Endothelial cell of umbilical vein (primary cell): ENCODE data around the gene RSPH3. TPM values are rescaled to one million over a fixed set of nuclear protein-coding genes. Genes with fewer than 3 reads are reported as not detected.

Experiments used
- BruUV-seq: library from RNA; stranded (reverse); fragments of 400-500 nt; replicated peaks from 2 replicates; lab custom pipeline; 2021; lab: Mats Ljungman, UMichigan
- CTCF ChIA-PET: fragments of 300-600, 350-600 bp; sonication (Branson Sonifier 250); formaldehyde crosslinking; loops from one replicate; lab custom pipeline; 2021; ENCODE audit warnings: antibody characterized with exemption, inconsistent platforms; lab: Charles Lee
- POLR2A ChIA-PET: fragments of 300-600, 350-600 bp; sonication (Branson Sonifier 250); formaldehyde crosslinking; loops from one replicate; lab custom pipeline; 2021; ENCODE audit warnings: antibody characterized with exemption, inconsistent platforms; lab: Charles Lee
- DNase-seq: peaks from one replicate; pipeline ENCODE4 v3.0.0-alpha.2; 2011; ENCODE audit warnings: low read depth, low spot score
- FAIRE-seq: peaks from 2 replicates; lab custom pipeline; 2011; peaks lifted over from hg19 to GRCh38; lab: Jason Lieb, UNC
- H2AFZ ChIP-seq: 2 replicates; pipeline ENCODE4 v1.6.0; 2012; ENCODE audit warnings: low read depth, low read length, control low read depth, inconsistent platforms
- H3K27ac ChIP-seq: 2 replicates; pipeline ENCODE4 v1.5.1; 2011; ENCODE audit warnings: low read depth, mild to moderate bottlenecking, control low read depth, low read length, moderate library complexity; ENCODE audit not compliant: insufficient read depth
- H3K27me3 ChIP-seq, 2 experiments: 2 replicates each; pipeline versions ENCODE4 v1.6.0 to v1.6.1; 2011; ENCODE audit warnings: low read length in 2 of 2, mixed read lengths in 1 of 2; ENCODE audit not compliant: control insufficient read depth in 2 of 2, insufficient read depth in 2 of 2
- H3K36me3 ChIP-seq, 2 experiments: 2 replicates in 1 of 2; 3 replicates in 1 of 2; pipeline ENCODE4 v1.5.1; 2011; ENCODE audit warnings: low read length in 2 of 2, mild to moderate bottlenecking in 1 of 2, moderate library complexity in 1 of 2; ENCODE audit not compliant: control insufficient read depth in 2 of 2, insufficient read depth in 2 of 2; ENCODE audit errors: extremely low read depth in 1 of 2
- H3K4me1 ChIP-seq: 3 replicates; pipeline ENCODE4 v1.5.1; 2011; ENCODE audit warnings: mild to moderate bottlenecking, low read length; ENCODE audit not compliant: control insufficient read depth, insufficient read depth; ENCODE audit errors: extremely low read depth
- H3K4me2 ChIP-seq: 2 replicates; pipeline ENCODE4 v1.6.1; 2011; ENCODE audit warnings: low read length, control low read depth, mixed read lengths; ENCODE audit not compliant: insufficient read depth
- H3K4me3 ChIP-seq, 3 experiments: fragments of 200-600 bp in 1 of 3; sonication (generic), shearing (Covaris generic) in 1 of 3; replicated peaks in 1 of 3; 2 replicates each; pipeline ENCODE4 v1.5.1; 2011 to 2016; ENCODE audit warnings: control low read depth in 3 of 3, low read length in 3 of 3, mild to moderate bottlenecking in 2 of 3, inconsistent platforms in 1 of 3, low read depth in 1 of 3, moderate library complexity in 1 of 3; ENCODE audit not compliant: insufficient read depth in 1 of 3
- H3K79me2 ChIP-seq: 2 replicates; pipeline ENCODE4 v1.6.0; 2012; ENCODE audit warnings: low read length, inconsistent platforms; ENCODE audit not compliant: control insufficient read depth, insufficient read depth
- H3K9ac ChIP-seq: replicated peaks from 2 replicates; pipeline ENCODE3; 2011; ENCODE audit warnings: low read length, control low read depth; ENCODE audit not compliant: insufficient read depth; ENCODE audit errors: extremely low read depth
- H3K9me1 ChIP-seq: replicated peaks from 3 replicates; pipeline ENCODE4 v1.6.0; 2011; ENCODE audit warnings: mild to moderate bottlenecking, low read length; ENCODE audit not compliant: control insufficient read depth, insufficient read depth; ENCODE audit errors: extremely low read depth
- H3K9me3 ChIP-seq: replicated peaks from 2 replicates; pipeline ENCODE4 v1.5.1; 2012; ENCODE audit warnings: low read length, inconsistent platforms; ENCODE audit not compliant: control insufficient read depth, insufficient read depth
- H4K20me1 ChIP-seq: replicated peaks from 2 replicates; pipeline ENCODE3; 2011; ENCODE audit warnings: mild to moderate bottlenecking, low read length; ENCODE audit not compliant: control insufficient read depth, insufficient read depth; ENCODE audit errors: extremely low read depth
- EZH2 ChIP-seq: IDR thresholded peaks from 2 replicates; pipeline ENCODE4 v1.6.1; 2012; ENCODE audit warnings: borderline replicate concordance, low read depth, mild to moderate bottlenecking, moderate library complexity, low read length, inconsistent platforms; ENCODE audit not compliant: severe bottlenecking
- FOS ChIP-seq: IDR thresholded peaks from 2 replicates; pipeline ENCODE4 v1.6.1; 2011; ENCODE audit warnings: mild to moderate bottlenecking, low read length, moderate library complexity, borderline replicate concordance; ENCODE audit not compliant: insufficient read depth
- GATA2 ChIP-seq: IDR thresholded peaks from 2 replicates; pipeline ENCODE4 v1.7.0; 2011; ENCODE audit warnings: low read depth, mild to moderate bottlenecking, moderate library complexity, mixed read lengths, low read length; ENCODE audit not compliant: insufficient read length, insufficient read depth
- JUN ChIP-seq: IDR thresholded peaks from 2 replicates; pipeline ENCODE4 v1.6.1; 2011; ENCODE audit warnings: borderline replicate concordance, low read depth; ENCODE audit not compliant: insufficient read length, insufficient read depth
- MYC ChIP-seq: IDR thresholded peaks from one replicate; pipeline ENCODE4 v1.6.1; 2011; ENCODE audit warnings: mild to moderate bottlenecking, low read depth, low read length
- POLR2A ChIP-seq: IDR thresholded peaks from 2 replicates; pipeline ENCODE4 v1.6.1; 2012; ENCODE audit warnings: low read depth, mild to moderate bottlenecking, control low read depth, low read length
- POLR2AphosphoS5 ChIP-seq: IDR thresholded peaks from 2 replicates; pipeline ENCODE4 v1.6.1; 2012; ENCODE audit warnings: low read depth, mild to moderate bottlenecking, control low read depth, low read length, moderate library complexity; ENCODE audit not compliant: insufficient read depth
- dilution Hi-C: fragments of 300-500 bp; cut with MboI; formaldehyde crosslinking; loops from one replicate; pipeline ENCODE4 v1.15.0; 2019; ENCODE audit warnings: low sequenced_read_pairs; ENCODE audit not compliant: extremely low pct_ligation_motif_present
- intact Hi-C: fragments of 100-400 bp; cut with micrococcal nuclease; formaldehyde crosslinking; loops from one replicate; pipeline ENCODE4 v1.10.0; 2022
- polyA plus RNA-seq, 4 experiments: library from polyadenylated mRNA; depleted of rRNA in 3 of 4; stranded (reverse) in 3 of 4; unstranded in 1 of 4; fragments of >200 nt; gene quantifications; 2 replicates each; pipeline versions ENCODE4 v1.2.1 to v1.2.3, GENCODE V29; 2011 to 2012; ENCODE audit warnings: missing spikeins in 1 of 4
- total RNA-seq: library from RNA; stranded (reverse); gene quantifications from 2 replicates; pipeline ENCODE4 v1.2.3, GENCODE V29; 2021
- TF ChIP-seq, protein P1 (sequence below): IDR thresholded peaks from 2 replicates; pipeline ENCODE4 v1.6.1; 2011; ENCODE audit not compliant: insufficient read depth, insufficient read length
- TF ChIP-seq, protein P2 (sequence below), 2 donors: IDR thresholded peaks; 1 replicate in 1 of 2; 2 replicates in 1 of 2; pipeline ENCODE4 v1.5.1; 2011; ENCODE audit warnings: low read length in 2 of 2, mild to moderate bottlenecking in 2 of 2, moderate library complexity in 2 of 2, control low read depth in 1 of 2, inconsistent platforms in 1 of 2, low read depth in 1 of 2; ENCODE audit not compliant: insufficient read depth in 1 of 2; ENCODE audit errors: extremely low read depth in 1 of 2

The RSPH3 gene
- total and polyA plus RNA-seq, 2 donors (not counting 3 experiments of a cell fraction or from before 2014, with no cell fraction given): 0.66 to 3.3 TPM

DNA sequence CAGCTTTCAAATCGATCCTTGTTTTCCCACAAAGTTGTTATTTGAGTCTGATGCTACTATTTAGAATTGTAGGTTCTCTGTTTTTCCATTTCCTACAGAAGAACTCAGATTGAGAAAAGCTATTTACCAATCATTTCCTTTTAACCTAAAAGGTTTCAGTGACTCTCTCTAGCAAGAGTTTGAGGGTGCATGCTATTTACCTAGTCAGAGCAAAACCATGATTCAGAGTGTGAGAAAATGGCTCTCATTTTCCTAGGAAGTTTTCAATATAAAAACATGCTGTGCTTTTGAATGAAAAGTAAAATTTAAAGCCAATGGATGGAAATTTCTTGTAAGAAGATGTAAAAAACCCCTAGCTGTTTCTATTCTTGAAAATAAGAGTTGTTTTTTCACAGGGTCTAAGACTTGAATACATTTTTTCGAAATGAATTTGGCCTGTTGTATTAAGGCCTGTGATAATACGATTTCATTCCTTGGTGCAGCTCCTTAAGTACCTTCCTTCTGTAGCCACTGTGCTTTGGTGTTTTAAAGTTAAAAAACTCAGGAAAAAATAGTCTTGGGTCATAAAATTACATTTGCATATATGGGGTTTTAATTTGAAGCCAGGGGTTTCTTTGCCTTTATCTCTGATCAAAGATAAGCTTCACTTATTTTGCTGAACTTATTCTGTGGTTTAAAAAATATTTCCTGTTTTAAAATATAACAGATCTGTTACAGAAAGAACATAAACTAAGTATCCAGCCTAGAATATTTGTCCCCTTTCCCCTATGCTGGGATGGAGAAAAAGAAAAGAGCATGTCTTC, 18.0 kb upstream of the RSPH3 start:
- Histone ChIP-seq H3K4me1 (no peaks in the 10 kb centered on the region), H3K9me1 (no peaks in the 10 kb centered on the region), H3K36me3 (no peaks in the 10 kb centered on the region), H4K20me1 (no peaks in the 10 kb centered on the region), H3K4me2 (no peak overlapping the region), H3K27me3 (no peaks in the 10 kb centered on the region), H3K4me3 (no peak overlapping the region), H3K27ac (no peak overlapping the region), H3K9me3 (no peaks in the 10 kb centered on the region), H3K79me2 (no peaks in the 10 kb centered on the region), H2AFZ (no peak overlapping the region), H3K9ac (no peak overlapping the region)
- POLR2A ChIA-PET: no interaction called here
- DNase-seq: no peak
- CTCF ChIA-PET: interaction anchor here (0.8 to 2.3 kb wide), 5 partner anchors 9 to 117 kb away, joined by 3 to 16 read pairs (median 5); no protein-coding TSS in a partner anchor
- BruUV-seq: no TSS peak
- intact Hi-C loops (no loop called here), dilution Hi-C loops (no loop called here)
- no peak for FAIRE-seq
- no peak for TF ChIP-seq FOS
- TF ChIP-seq, protein P1, sequence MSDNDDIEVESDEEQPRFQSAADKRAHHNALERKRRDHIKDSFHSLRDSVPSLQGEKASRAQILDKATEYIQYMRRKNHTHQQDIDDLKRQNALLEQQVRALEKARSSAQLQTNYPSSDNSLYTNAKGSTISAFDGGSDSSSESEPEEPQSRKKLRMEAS: no peak
- TF ChIP-seq JUN: no peak
- TF ChIP-seq, protein P2, sequence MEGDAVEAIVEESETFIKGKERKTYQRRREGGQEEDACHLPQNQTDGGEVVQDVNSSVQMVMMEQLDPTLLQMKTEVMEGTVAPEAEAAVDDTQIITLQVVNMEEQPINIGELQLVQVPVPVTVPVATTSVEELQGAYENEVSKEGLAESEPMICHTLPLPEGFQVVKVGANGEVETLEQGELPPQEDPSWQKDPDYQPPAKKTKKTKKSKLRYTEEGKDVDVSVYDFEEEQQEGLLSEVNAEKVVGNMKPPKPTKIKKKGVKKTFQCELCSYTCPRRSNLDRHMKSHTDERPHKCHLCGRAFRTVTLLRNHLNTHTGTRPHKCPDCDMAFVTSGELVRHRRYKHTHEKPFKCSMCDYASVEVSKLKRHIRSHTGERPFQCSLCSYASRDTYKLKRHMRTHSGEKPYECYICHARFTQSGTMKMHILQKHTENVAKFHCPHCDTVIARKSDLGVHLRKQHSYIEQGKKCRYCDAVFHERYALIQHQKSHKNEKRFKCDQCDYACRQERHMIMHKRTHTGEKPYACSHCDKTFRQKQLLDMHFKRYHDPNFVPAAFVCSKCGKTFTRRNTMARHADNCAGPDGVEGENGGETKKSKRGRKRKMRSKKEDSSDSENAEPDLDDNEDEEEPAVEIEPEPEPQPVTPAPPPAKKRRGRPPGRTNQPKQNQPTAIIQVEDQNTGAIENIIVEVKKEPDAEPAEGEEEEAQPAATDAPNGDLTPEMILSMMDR (IDR thresholded peaks at IDR 0.05; ENCODE audit: extremely low read depth in 1 of 2, insufficient read depth in 1 of 2, low read depth in 1 of 2, low read length in 2 of 2): no peak
- no peak for TF ChIP-seq MYC
- TF ChIP-seq POLR2A: no peak
- no peak for TF ChIP-seq GATA2
- no peak for TF ChIP-seq EZH2
- no peak for TF ChIP-seq POLR2AphosphoS5
